ENCODE data around the gene DIDO1. TPM values are rescaled to one million over a fixed set of nuclear protein-coding genes. Genes with fewer than 3 reads are reported as not detected.

DIDO1 gene
- total and polyA plus RNA-seq, 2 of the 13 experiments (the other 11 are each of a cell fraction or from before 2014, with no cell fraction given) = 75.0 to 75.1 TPM

DNA sequence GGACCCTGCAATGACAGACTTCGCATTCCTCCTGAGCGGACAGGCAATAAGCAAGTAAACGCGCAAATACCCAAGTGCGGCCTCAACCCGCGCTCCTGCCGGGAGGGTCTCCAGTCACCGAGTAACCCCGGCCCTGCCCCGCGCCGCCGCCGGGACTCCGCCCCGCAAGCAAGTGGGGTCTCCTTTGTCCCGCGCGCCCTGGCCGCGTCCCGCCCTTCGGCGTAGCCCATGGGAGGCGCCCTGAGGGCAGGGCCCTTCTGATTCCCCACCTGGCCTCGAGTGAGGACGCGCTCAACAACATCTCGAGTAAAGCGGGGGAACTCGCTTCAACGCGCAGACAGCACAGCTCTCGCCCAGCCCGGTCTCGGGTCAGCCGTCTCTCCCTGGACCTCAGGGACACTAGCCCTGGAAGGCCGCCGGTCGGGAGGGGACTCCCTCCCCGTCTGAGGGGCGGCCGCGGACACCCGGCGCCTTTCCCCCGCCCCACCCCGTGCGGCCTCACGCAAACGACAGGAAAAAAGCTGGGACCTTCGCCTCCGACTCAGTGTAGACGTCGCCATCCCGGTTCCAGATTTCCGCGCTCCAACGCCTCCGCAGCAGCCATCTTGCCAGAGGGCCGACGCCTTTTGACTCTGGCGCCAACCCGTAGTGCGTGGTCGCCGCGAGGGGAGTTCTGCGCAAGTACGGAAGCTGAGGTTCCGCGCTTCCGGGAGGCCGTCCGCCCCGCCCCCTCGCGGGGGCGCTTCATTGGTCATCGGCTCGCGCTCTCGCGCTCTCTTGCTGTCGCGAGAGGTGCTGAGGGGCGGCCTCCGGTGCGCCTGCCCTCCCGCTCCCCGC lies 11.2 kb upstream of the DIDO1 start (continued):
- TF ChIP-seq, protein P1, sequence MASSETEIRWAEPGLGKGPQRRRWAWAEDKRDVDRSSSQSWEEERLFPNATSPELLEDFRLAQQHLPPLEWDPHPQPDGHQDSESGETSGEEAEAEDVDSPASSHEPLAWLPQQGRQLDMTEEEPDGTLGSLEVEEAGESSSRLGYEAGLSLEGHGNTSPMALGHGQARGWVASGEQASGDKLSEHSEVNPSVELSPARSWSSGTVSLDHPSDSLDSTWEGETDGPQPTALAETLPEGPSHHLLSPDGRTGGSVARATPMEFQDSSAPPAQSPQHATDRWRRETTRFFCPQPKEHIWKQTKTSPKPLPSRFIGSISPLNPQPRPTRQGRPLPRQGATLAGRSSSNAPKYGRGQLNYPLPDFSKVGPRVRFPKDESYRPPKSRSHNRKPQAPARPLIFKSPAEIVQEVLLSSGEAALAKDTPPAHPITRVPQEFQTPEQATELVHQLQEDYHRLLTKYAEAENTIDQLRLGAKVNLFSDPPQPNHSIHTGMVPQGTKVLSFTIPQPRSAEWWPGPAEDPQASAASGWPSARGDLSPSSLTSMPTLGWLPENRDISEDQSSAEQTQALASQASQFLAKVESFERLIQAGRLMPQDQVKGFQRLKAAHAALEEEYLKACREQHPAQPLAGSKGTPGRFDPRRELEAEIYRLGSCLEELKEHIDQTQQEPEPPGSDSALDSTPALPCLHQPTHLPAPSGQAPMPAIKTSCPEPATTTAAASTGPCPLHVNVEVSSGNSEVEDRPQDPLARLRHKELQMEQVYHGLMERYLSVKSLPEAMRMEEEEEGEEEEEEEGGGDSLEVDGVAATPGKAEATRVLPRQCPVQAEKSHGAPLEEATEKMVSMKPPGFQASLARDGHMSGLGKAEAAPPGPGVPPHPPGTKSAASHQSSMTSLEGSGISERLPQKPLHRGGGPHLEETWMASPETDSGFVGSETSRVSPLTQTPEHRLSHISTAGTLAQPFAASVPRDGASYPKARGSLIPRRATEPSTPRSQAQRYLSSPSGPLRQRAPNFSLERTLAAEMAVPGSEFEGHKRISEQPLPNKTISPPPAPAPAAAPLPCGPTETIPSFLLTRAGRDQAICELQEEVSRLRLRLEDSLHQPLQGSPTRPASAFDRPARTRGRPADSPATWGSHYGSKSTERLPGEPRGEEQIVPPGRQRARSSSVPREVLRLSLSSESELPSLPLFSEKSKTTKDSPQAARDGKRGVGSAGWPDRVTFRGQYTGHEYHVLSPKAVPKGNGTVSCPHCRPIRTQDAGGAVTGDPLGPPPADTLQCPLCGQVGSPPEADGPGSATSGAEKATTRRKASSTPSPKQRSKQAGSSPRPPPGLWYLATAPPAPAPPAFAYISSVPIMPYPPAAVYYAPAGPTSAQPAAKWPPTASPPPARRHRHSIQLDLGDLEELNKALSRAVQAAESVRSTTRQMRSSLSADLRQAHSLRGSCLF (CRISPR knock-in tag; IDR thresholded peaks at IDR 0.05; ENCODE audit: borderline replicate concordance) = peak; percentile 78; the same call in 1 of the 2 replicates
- TF ChIP-seq KLF11 (CRISPR knock-in tag; IDR thresholded peaks at IDR 0.05) (peak; percentile 97), KDM5B (CRISPR knock-in tag; IDR thresholded peaks at IDR 0.05; ENCODE audit: borderline replicate concordance) (peak; percentile 98), BORCS8-MEF2B (CRISPR knock-in tag; IDR thresholded peaks at IDR 0.05) (peak; percentile 94), ZMAT3 (CRISPR knock-in tag; conservative IDR thresholded peaks at IDR 0.05) (peak; percentile 99), ZNF264 (CRISPR knock-in tag; IDR thresholded peaks at IDR 0.05) (peak; percentile 90), ZNF468 (CRISPR knock-in tag; IDR thresholded peaks at IDR 0.05) (peak; percentile 92; the same call in 1 of the 2 replicates), U2AF2 (IDR thresholded peaks at IDR 0.05; ENCODE audit: low read depth, low read length) (no peak), ZNF24 (IDR thresholded peaks at IDR 0.05) (peak; percentile 45; the same call in 1 of the 2 replicates), MAFG (CRISPR knock-in tag; IDR thresholded peaks at IDR 0.05) (no peak), PITX1 (CRISPR knock-in tag; IDR thresholded peaks at IDR 0.05) (peak; percentile 81), ZNF256 (CRISPR knock-in tag; conservative IDR thresholded peaks at IDR 0.05) (peak; percentile 91; the same call in 1 of the 2 replicates), KAT7 (CRISPR knock-in tag; IDR thresholded peaks at IDR 0.05; ENCODE audit: borderline replicate concordance) (peak; percentile 94; the same call in 1 of the 2 replicates), FOSL2 (CRISPR knock-in tag; IDR thresholded peaks at IDR 0.05) (peak; percentile 56), TEAD2 (CRISPR knock-in tag; IDR thresholded peaks at IDR 0.05) (peak; percentile 92), HHEX (CRISPR knock-in tag; IDR thresholded peaks at IDR 0.05) (0 out of 2 replicates have a peak, but pooled peaks have one; percentile 16), ZNF253 (CRISPR knock-in tag; IDR thresholded peaks at IDR 0.05; ENCODE audit: borderline replicate concordance) (peak; percentile 78)
- TF ChIP-seq, protein P2, sequence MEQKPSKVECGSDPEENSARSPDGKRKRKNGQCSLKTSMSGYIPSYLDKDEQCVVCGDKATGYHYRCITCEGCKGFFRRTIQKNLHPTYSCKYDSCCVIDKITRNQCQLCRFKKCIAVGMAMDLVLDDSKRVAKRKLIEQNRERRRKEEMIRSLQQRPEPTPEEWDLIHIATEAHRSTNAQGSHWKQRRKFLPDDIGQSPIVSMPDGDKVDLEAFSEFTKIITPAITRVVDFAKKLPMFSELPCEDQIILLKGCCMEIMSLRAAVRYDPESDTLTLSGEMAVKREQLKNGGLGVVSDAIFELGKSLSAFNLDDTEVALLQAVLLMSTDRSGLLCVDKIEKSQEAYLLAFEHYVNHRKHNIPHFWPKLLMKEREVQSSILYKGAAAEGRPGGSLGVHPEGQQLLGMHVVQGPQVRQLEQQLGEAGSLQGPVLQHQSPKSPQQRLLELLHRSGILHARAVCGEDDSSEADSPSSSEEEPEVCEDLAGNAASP (CRISPR knock-in tag; IDR thresholded peaks at IDR 0.05; ENCODE audit: borderline replicate concordance) = peak; percentile 83
- TF ChIP-seq, protein P3, sequence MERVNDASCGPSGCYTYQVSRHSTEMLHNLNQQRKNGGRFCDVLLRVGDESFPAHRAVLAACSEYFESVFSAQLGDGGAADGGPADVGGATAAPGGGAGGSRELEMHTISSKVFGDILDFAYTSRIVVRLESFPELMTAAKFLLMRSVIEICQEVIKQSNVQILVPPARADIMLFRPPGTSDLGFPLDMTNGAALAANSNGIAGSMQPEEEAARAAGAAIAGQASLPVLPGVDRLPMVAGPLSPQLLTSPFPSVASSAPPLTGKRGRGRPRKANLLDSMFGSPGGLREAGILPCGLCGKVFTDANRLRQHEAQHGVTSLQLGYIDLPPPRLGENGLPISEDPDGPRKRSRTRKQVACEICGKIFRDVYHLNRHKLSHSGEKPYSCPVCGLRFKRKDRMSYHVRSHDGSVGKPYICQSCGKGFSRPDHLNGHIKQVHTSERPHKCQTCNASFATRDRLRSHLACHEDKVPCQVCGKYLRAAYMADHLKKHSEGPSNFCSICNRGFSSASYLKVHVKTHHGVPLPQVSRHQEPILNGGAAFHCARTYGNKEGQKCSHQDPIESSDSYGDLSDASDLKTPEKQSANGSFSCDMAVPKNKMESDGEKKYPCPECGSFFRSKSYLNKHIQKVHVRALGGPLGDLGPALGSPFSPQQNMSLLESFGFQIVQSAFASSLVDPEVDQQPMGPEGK (CRISPR knock-in tag; IDR thresholded peaks at IDR 0.05) = peak; percentile 55; the same call in 1 of the 2 replicates
- TF ChIP-seq, protein P4, sequence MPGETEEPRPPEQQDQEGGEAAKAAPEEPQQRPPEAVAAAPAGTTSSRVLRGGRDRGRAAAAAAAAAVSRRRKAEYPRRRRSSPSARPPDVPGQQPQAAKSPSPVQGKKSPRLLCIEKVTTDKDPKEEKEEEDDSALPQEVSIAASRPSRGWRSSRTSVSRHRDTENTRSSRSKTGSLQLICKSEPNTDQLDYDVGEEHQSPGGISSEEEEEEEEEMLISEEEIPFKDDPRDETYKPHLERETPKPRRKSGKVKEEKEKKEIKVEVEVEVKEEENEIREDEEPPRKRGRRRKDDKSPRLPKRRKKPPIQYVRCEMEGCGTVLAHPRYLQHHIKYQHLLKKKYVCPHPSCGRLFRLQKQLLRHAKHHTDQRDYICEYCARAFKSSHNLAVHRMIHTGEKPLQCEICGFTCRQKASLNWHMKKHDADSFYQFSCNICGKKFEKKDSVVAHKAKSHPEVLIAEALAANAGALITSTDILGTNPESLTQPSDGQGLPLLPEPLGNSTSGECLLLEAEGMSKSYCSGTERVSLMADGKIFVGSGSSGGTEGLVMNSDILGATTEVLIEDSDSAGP (CRISPR knock-in tag; IDR thresholded peaks at IDR 0.05; ENCODE audit: borderline replicate concordance) = peak; percentile 97

Measured in HepG2 (cell line).